GM12878 (cell line): ENCODE data around the gene ITGB2. TPM values are rescaled to one million over a fixed set of nuclear protein-coding genes. Genes with fewer than 3 reads are reported as not detected.

Experiments
- CUX1 ChIP-seq: IDR thresholded peaks from 2 replicates; pipeline ENCODE4 v1.6.1; 2012; ENCODE audit warnings: improper control_type of control experiment, low read depth, low read length; ENCODE audit not compliant: insufficient replicate concordance
- GABPA ChIP-seq: IDR thresholded peaks from 2 replicates; pipeline ENCODE4 v1.6.1; 2014; ENCODE audit warnings: antibody characterized with exemption, low read depth, mild to moderate bottlenecking, inconsistent platforms
- IKZF1 ChIP-seq: fragments of 450-650 bp; conservative IDR thresholded peaks from 2 replicates; pipeline ENCODE4 v1.6.1; 2017; ENCODE audit warnings: antibody characterized with exemption, mild to moderate bottlenecking
- LARP7 ChIP-seq: fragments of 450-650 bp; IDR thresholded peaks from 2 replicates; pipeline ENCODE4 v1.6.1; 2017; ENCODE audit warnings: mild to moderate bottlenecking
- MLLT1 ChIP-seq: fragments of 450-650 bp; IDR thresholded peaks from 2 replicates; pipeline ENCODE4 v1.6.1; 2016; ENCODE audit warnings: mild to moderate bottlenecking
- MYC ChIP-seq: IDR thresholded peaks from 2 replicates; pipeline ENCODE4 v1.6.1; 2011; ENCODE audit warnings: mild to moderate bottlenecking, low read length, moderate library complexity, inconsistent platforms; ENCODE audit not compliant: insufficient read depth, insufficient replicate concordance, insufficient read length, severe bottlenecking
- RCOR1 ChIP-seq: conservative IDR thresholded peaks from 2 replicates; pipeline ENCODE4 v1.6.1; 2012; ENCODE audit warnings: low read depth, low read length, improper control_type of control experiment
- REST ChIP-seq: IDR thresholded peaks from 2 replicates; pipeline ENCODE4 v1.6.1; 2012; ENCODE audit warnings: mild to moderate bottlenecking, low read depth, low read length
- SPI1 ChIP-seq: IDR thresholded peaks from 2 replicates; pipeline ENCODE4 v1.6.1; 2011; ENCODE audit warnings: low read depth, mild to moderate bottlenecking, low read length, moderate library complexity, borderline replicate concordance; ENCODE audit not compliant: insufficient read depth
- polyA plus RNA-seq, 11 experiments: library from polyadenylated mRNA; depleted of rRNA in 4 of 11; unstranded in 6 of 11; stranded (reverse) in 5 of 11; fragments of >200 nt; fragmentation: Nextera tagmentation in 4 of 11; fragmentation: Illumina TruSeq in 1 of 11; extraction: Ambion mirVana in 4 of 11; extraction: Trizol in 1 of 11; gene quantifications; 1 replicate in 1 of 11; 2 replicates in 10 of 11; pipeline versions ENCODE4 v1.2.1 to v1.2.3, GENCODE V29; 2011 to 2016; ENCODE audit warnings: inconsistent platforms in 2 of 11, missing spikeins in 2 of 11, low read depth in 1 of 11
- total RNA-seq, 4 experiments: library from RNA; depleted of rRNA in 3 of 4; stranded (reverse); fragments of >200 nt in 3 of 4; fragmentation: Illumina TruSeq in 1 of 4; extraction: Trizol in 1 of 4; gene quantifications; 2 replicates each; pipeline versions ENCODE4 v1.2.1 to v1.2.3, GENCODE V29; 2013 to 2021

Gene ITGB2
- total and polyA plus RNA-seq, 10 of the 15 experiments (the other 5 are each of a cell fraction or from before 2014, with no cell fraction given): 8.0 to 172 (median 58.9) TPM

GRCh38 chr21:44919913-44920693 is 596 bp downstream of the ITGB2 start (continued):
- TF ChIP-seq RCOR1 (no peak), SPI1 (no peak; the same call in 1 of the 2 replicates), GABPA (no peak), LARP7 (no peak), REST (no peak), IKZF1 (no peak), MLLT1 (peak; percentile 30; the same call in 1 of the 2 replicates), MYC (peak; percentile 79), CUX1 (no peak)
